GM19023 (cell line): Measurements from ENCODE around the gene HRH4.

Experiments used
- ATAC-seq: cut with Tn5 transposase; IDR thresholded peaks from one replicate; pipeline ENCODE4 v1.9.1; 2021; ENCODE audit warnings: mild to moderate bottlenecking, moderate library complexity; ENCODE audit not compliant: unreplicated experiment

The HRH4 gene

GRCh38 chr18:24465486-24465885 is 5.0 kb downstream of the HRH4 start:
- no peak for ATAC-seq

GRCh38 chr18:24466771-24467170 is 6.3 kb downstream of the HRH4 start:
- no peak for ATAC-seq

- ATAC-seq, result no peak
Observed at GRCh38 chr18:24470022-24470618, 9.7 kb downstream of the HRH4 start.

GRCh38 chr18:24470805-24471204 is 10.4 kb downstream of the HRH4 start:
- ATAC-seq, result no peak

- ATAC-seq, result no peak
Observed at GRCh38 chr18:24472591-24472990, 12.2 kb downstream of the HRH4 start.

GRCh38 chr18:24474406-24474805 is 14.0 kb downstream of the HRH4 start:
- no peak for ATAC-seq

GRCh38 chr18:24475926-24476589 is 15.6 kb downstream of the HRH4 start:
- ATAC-seq, result no peak

GRCh38 chr18:24479371-24479770 is 18.9 kb downstream of the HRH4 start:
- ATAC-seq, result no peak

- ATAC-seq, result no peak
Observed at GRCh38 chr18:24482821-24483220, 22.4 kb downstream of the HRH4 start.

GRCh38 chr18:24485681-24486080 is 25.2 kb downstream of the HRH4 start:
- ATAC-seq, result no peak

- ATAC-seq, result no peak
Observed at GRCh38 chr18:24486684-24487083, 26.2 kb downstream of the HRH4 start.

- no peak for ATAC-seq
Observed at GRCh38 chr18:24488824-24489493, 28.5 kb downstream of the HRH4 start.

- no peak for ATAC-seq
Observed at GRCh38 chr18:24490539-24490938, 30.1 kb downstream of the HRH4 start.

- peak; percentile 77 for ATAC-seq
Observed at GRCh38 chr18:24491927-24492834, 31.7 kb downstream of the HRH4 start.

GRCh38 chr18:24494586-24494985 is 34.1 kb downstream of the HRH4 start:
- ATAC-seq, result no peak

- ATAC-seq, result no peak
Observed at GRCh38 chr18:24497031-24497754, 36.8 kb downstream of the HRH4 start.

- no peak for ATAC-seq
Observed at GRCh38 chr18:24499814-24500213, 39.4 kb downstream of the HRH4 start.

- ATAC-seq, result no peak
Observed at GRCh38 chr18:24500217-24500616, 39.8 kb downstream of the HRH4 start.

GRCh38 chr18:24500766-24501165 is 40.3 kb downstream of the HRH4 start:
- ATAC-seq, result no peak

GRCh38 chr18:24502667-24503523 is 42.5 kb downstream of the HRH4 start:
- ATAC-seq, result no peak
